ENCODE measurements around the gene CCDC87.
"Not testable (repeated sequence)": the region's sequence is repeated elsewhere in the genome, so short reads cannot be mapped to it uniquely, and the experiment has no call there.

Gene CCDC87

GRCh38 chr11:66614073-66614472, 21.2 kb upstream of the CCDC87 start:
- Histone ChIP-seq H3K9me3 (ENCODE audit: control insufficient read depth, insufficient read depth, low read length) (no peaks in the 10 kb centered on the region), H3K4me3 (ENCODE audit: low read depth, low read length) (no peak overlapping the region), H3K4me1 (ENCODE audit: control insufficient read depth, insufficient read depth, low read length) (peaks cover 13% of the 10 kb centered on the region), H3K9ac (ENCODE audit: low read depth, low read length) (no peak overlapping the region), H3K27me3 (ENCODE audit: control insufficient read depth, insufficient read depth, low read length) (no peaks in the 10 kb centered on the region), H3K36me3 (ENCODE audit: control insufficient read depth, insufficient read depth, low read length) (peaks cover 18% of the 10 kb centered on the region), H3K27ac (ENCODE audit: low read depth, low read length) (no peak overlapping the region)

- no peak overlapping the region for H3K27ac ChIP-seq (ENCODE audit: low read depth, low read length)
- no peaks in the 10 kb centered on the region for H3K4me1 ChIP-seq (ENCODE audit: control insufficient read depth, insufficient read depth, low read length)
- no peaks in the 10 kb centered on the region for H3K27me3 ChIP-seq (ENCODE audit: control insufficient read depth, insufficient read depth, low read length)
- no peak overlapping the region for H3K9ac ChIP-seq (ENCODE audit: low read depth, low read length)
- no peak overlapping the region for H3K4me3 ChIP-seq (ENCODE audit: low read depth, low read length)
- H3K36me3 ChIP-seq (ENCODE audit: control insufficient read depth, insufficient read depth, low read length), result peaks cover 1% of the 10 kb centered on the region
- no peaks in the 10 kb centered on the region for H3K9me3 ChIP-seq (ENCODE audit: control insufficient read depth, insufficient read depth, low read length)
These were observed 19.6 kb upstream of the CCDC87 start for GRCh38 chr11:66612458-66612857.

GRCh38 chr11:66609721-66610617, 17.1 kb upstream of the CCDC87 start:
- no peaks in the 10 kb centered on the region for H3K27me3 ChIP-seq (ENCODE audit: control insufficient read depth, insufficient read depth, low read length)
- H3K9ac ChIP-seq (ENCODE audit: low read depth, low read length), result no peak overlapping the region
- H3K27ac ChIP-seq (ENCODE audit: low read depth, low read length), result no peak overlapping the region
- no peaks in the 10 kb centered on the region for H3K9me3 ChIP-seq (ENCODE audit: control insufficient read depth, insufficient read depth, low read length)
- H3K4me1 ChIP-seq (ENCODE audit: control insufficient read depth, insufficient read depth, low read length), result no peaks in the 10 kb centered on the region
- peaks cover 16% of the 10 kb centered on the region for H3K36me3 ChIP-seq (ENCODE audit: control insufficient read depth, insufficient read depth, low read length)
- H3K4me3 ChIP-seq (ENCODE audit: low read depth, low read length), result no peak overlapping the region

- Histone ChIP-seq H3K9me3 (ENCODE audit: control insufficient read depth, insufficient read depth, low read length) (no peaks in the 10 kb centered on the region), H3K4me3 (ENCODE audit: low read depth, low read length) (no peak overlapping the region), H3K9ac (ENCODE audit: low read depth, low read length) (no peak overlapping the region), H3K27me3 (ENCODE audit: control insufficient read depth, insufficient read depth, low read length) (no peaks in the 10 kb centered on the region), H3K36me3 (ENCODE audit: control insufficient read depth, insufficient read depth, low read length) (peaks cover 31% of the 10 kb centered on the region), H3K4me1 (ENCODE audit: control insufficient read depth, insufficient read depth, low read length) (no peaks in the 10 kb centered on the region), H3K27ac (ENCODE audit: low read depth, low read length) (no peak overlapping the region)
These were observed 14.4 kb upstream of the CCDC87 start for GRCh38 chr11:66607126-66607834.

GRCh38 chr11:66606608-66607007, 13.7 kb upstream of the CCDC87 start:
- not testable (repeated sequence) for H3K9me3 ChIP-seq (ENCODE audit: control insufficient read depth, insufficient read depth, low read length); H3K4me1 ChIP-seq (ENCODE audit: control insufficient read depth, insufficient read depth, low read length); H3K27me3 ChIP-seq (ENCODE audit: control insufficient read depth, insufficient read depth, low read length); H3K4me3 ChIP-seq (ENCODE audit: low read depth, low read length); H3K27ac ChIP-seq (ENCODE audit: low read depth, low read length); H3K9ac ChIP-seq (ENCODE audit: low read depth, low read length)
- peaks cover 35% of the 10 kb centered on the region for H3K36me3 ChIP-seq (ENCODE audit: control insufficient read depth, insufficient read depth, low read length)

GRCh38 chr11:66604155-66604554, 11.3 kb upstream of the CCDC87 start:
- Histone ChIP-seq H3K36me3 (ENCODE audit: control insufficient read depth, insufficient read depth, low read length) (peaks cover 47% of the 10 kb centered on the region), H3K4me3 (ENCODE audit: low read depth, low read length) (no peak overlapping the region), H3K4me1 (ENCODE audit: control insufficient read depth, insufficient read depth, low read length) (no peaks in the 10 kb centered on the region), H3K9me3 (ENCODE audit: control insufficient read depth, insufficient read depth, low read length) (no peaks in the 10 kb centered on the region), H3K9ac (ENCODE audit: low read depth, low read length) (no peak overlapping the region), H3K27me3 (ENCODE audit: control insufficient read depth, insufficient read depth, low read length) (no peaks in the 10 kb centered on the region), H3K27ac (ENCODE audit: low read depth, low read length) (no peak overlapping the region)

GRCh38 chr11:66603072-66603471, 10.2 kb upstream of the CCDC87 start:
- Histone ChIP-seq H3K36me3 (ENCODE audit: control insufficient read depth, insufficient read depth, low read length) (peaks cover 53% of the 10 kb centered on the region), H3K27ac (ENCODE audit: low read depth, low read length) (no peak overlapping the region)

GRCh38 chr11:66600631-66601233, 7.9 kb upstream of the CCDC87 start:
- H3K27me3 ChIP-seq (ENCODE audit: control insufficient read depth, insufficient read depth, low read length), result no peaks in the 10 kb centered on the region
- H3K27ac ChIP-seq (ENCODE audit: low read depth, low read length), result no peak overlapping the region
- H3K9me3 ChIP-seq (ENCODE audit: control insufficient read depth, insufficient read depth, low read length), result no peaks in the 10 kb centered on the region
- H3K4me3 ChIP-seq (ENCODE audit: low read depth, low read length), result no peak overlapping the region
- H3K9ac ChIP-seq (ENCODE audit: low read depth, low read length), result no peak overlapping the region
- H3K36me3 ChIP-seq (ENCODE audit: control insufficient read depth, insufficient read depth, low read length), result peaks cover 44% of the 10 kb centered on the region
- no peaks in the 10 kb centered on the region for H3K4me1 ChIP-seq (ENCODE audit: control insufficient read depth, insufficient read depth, low read length)

More at GRCh38 chr11:66603072-66603471, 10.2 kb upstream of the CCDC87 start:
- H3K4me1 ChIP-seq (ENCODE audit: control insufficient read depth, insufficient read depth, low read length), result no peaks in the 10 kb centered on the region
- no peaks in the 10 kb centered on the region for H3K27me3 ChIP-seq (ENCODE audit: control insufficient read depth, insufficient read depth, low read length)
- H3K9me3 ChIP-seq (ENCODE audit: control insufficient read depth, insufficient read depth, low read length), result no peaks in the 10 kb centered on the region
- no peak overlapping the region for H3K4me3 ChIP-seq (ENCODE audit: low read depth, low read length)
- H3K9ac ChIP-seq (ENCODE audit: low read depth, low read length), result no peak overlapping the region

- H3K27me3 ChIP-seq (ENCODE audit: control insufficient read depth, insufficient read depth, low read length), result no peaks in the 10 kb centered on the region
- peaks cover 39% of the 10 kb centered on the region for H3K36me3 ChIP-seq (ENCODE audit: control insufficient read depth, insufficient read depth, low read length)
- no peak overlapping the region for H3K4me3 ChIP-seq (ENCODE audit: low read depth, low read length)
- H3K4me1 ChIP-seq (ENCODE audit: control insufficient read depth, insufficient read depth, low read length), result no peaks in the 10 kb centered on the region
- H3K9me3 ChIP-seq (ENCODE audit: control insufficient read depth, insufficient read depth, low read length), result no peaks in the 10 kb centered on the region
- H3K27ac ChIP-seq (ENCODE audit: low read depth, low read length), result no peak overlapping the region
- no peak overlapping the region for H3K9ac ChIP-seq (ENCODE audit: low read depth, low read length)
These were observed 7.4 kb upstream of the CCDC87 start for GRCh38 chr11:66600219-66600618.

GRCh38 chr11:66598993-66599392, 6.1 kb upstream of the CCDC87 start:
- no peaks in the 10 kb centered on the region for H3K27me3 ChIP-seq (ENCODE audit: control insufficient read depth, insufficient read depth, low read length)
- H3K9ac ChIP-seq (ENCODE audit: low read depth, low read length), result no peak overlapping the region
- H3K36me3 ChIP-seq (ENCODE audit: control insufficient read depth, insufficient read depth, low read length), result peaks cover 28% of the 10 kb centered on the region
- H3K4me3 ChIP-seq (ENCODE audit: low read depth, low read length), result no peak overlapping the region
- H3K4me1 ChIP-seq (ENCODE audit: control insufficient read depth, insufficient read depth, low read length), result no peaks in the 10 kb centered on the region
- no peaks in the 10 kb centered on the region for H3K9me3 ChIP-seq (ENCODE audit: control insufficient read depth, insufficient read depth, low read length)
- no peak overlapping the region for H3K27ac ChIP-seq (ENCODE audit: low read depth, low read length)
